ENCODE data around the gene ANKRD44. TPM values are rescaled to one million over a fixed set of nuclear protein-coding genes. Genes with fewer than 3 reads are reported as not detected.
A peak's percentile ranks its signal among the peaks of the same experiment; 100 is the strongest.

ANKRD44 gene
- polyA plus RNA-seq, 2 of the 4 experiments (the other 2 are of a cell fraction), result 0.97 to 5.9 TPM

DNA sequence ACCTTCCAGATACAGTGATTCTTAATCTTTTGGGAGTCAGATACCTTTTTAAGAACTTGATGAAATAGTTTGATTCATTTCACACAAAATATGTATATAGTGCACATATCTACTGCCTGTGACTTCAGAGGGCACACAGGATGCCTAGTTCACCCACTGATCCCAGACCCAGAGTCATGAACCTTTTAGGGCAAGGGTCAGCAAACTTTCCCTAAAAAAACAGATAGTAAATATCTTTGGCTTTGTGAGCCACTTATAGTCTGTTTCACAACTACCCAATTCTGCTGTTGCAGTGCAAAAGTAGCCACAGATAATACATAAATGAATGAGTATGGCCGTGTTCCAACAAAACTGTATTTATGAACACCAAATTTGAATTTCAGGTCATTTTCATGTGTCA, 124.9 kb downstream of the ANKRD44 start:
- POLR2A ChIA-PET, result no interaction called here
- TF ChIP-seq, protein P1, sequence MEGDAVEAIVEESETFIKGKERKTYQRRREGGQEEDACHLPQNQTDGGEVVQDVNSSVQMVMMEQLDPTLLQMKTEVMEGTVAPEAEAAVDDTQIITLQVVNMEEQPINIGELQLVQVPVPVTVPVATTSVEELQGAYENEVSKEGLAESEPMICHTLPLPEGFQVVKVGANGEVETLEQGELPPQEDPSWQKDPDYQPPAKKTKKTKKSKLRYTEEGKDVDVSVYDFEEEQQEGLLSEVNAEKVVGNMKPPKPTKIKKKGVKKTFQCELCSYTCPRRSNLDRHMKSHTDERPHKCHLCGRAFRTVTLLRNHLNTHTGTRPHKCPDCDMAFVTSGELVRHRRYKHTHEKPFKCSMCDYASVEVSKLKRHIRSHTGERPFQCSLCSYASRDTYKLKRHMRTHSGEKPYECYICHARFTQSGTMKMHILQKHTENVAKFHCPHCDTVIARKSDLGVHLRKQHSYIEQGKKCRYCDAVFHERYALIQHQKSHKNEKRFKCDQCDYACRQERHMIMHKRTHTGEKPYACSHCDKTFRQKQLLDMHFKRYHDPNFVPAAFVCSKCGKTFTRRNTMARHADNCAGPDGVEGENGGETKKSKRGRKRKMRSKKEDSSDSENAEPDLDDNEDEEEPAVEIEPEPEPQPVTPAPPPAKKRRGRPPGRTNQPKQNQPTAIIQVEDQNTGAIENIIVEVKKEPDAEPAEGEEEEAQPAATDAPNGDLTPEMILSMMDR (IDR thresholded peaks at IDR 0.05), result no peak
- H3K4me1 ChIP-seq, result no peaks in the 10 kb centered on the region
- H3K9me3 ChIP-seq, result no peaks in the 10 kb centered on the region
- no peak for FAIRE-seq
- DNase-seq (ENCODE audit: low read depth in 1 of 2, low spot score in 1 of 2), result no peak
- no peak overlapping the region for H3K4me2 ChIP-seq
- CTCF ChIA-PET, result no interaction called here
- 94% methylated on average over 1 of the region's 1 CpG for WGBS (ENCODE audit: missing lambda C conversion rate)
- no peak for ATAC-seq
- no peak overlapping the region for H3K27ac ChIP-seq
- H3K4me3 ChIP-seq, result no peak overlapping the region

DNA sequence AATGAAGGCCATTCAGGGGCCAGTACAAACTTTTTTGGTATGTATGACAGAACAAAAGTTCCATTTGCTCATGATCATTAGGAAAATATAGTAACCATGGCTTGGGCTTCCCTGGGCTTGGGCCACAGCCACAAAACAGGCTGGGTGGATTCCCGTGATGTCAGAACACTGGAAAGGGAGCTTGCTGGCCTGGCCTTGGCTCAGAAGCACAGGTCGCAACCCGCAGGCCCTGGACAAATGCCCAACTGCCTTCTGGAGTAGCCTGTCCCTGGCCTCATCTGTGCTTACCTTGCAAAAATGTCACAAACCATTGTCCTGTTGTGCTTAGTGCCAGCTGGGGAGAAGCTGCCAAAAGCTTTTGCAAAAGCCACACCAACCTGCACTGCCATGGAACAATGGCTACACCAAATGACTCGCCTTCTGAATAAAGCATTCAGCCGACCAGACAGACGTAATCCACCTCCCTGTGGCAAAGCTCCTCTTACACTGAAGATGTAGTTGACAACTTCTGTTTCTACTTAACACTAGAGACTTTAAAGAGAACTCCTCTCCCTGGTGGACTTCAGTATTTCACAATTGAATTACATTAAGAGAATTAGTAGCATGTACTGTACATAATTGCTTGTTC, 125.5 kb downstream of the ANKRD44 start:
- H3K4me1 ChIP-seq, result no peaks in the 10 kb centered on the region
- H3K27ac ChIP-seq, result no peak overlapping the region
- WGBS (ENCODE audit: missing lambda C conversion rate), result 92% methylated on average over 5 of the region's 6 CpGs
- FAIRE-seq (no peak), DNase-seq (ENCODE audit: low read depth in 1 of 2, low spot score in 1 of 2) (no peak), ATAC-seq (no peak)
- POLR2A ChIA-PET, result no interaction called here
- H3K4me3 ChIP-seq, result no peak overlapping the region
- no peaks in the 10 kb centered on the region for H3K9me3 ChIP-seq
- TF ChIP-seq ZSCAN20 (CRISPR knock-in tag; IDR thresholded peaks at IDR 0.05) (no peak), MAFK (IDR thresholded peaks at IDR 0.05; ENCODE audit: partially characterized antibody) (peak; percentile 13)
- TF ChIP-seq, protein P2, sequence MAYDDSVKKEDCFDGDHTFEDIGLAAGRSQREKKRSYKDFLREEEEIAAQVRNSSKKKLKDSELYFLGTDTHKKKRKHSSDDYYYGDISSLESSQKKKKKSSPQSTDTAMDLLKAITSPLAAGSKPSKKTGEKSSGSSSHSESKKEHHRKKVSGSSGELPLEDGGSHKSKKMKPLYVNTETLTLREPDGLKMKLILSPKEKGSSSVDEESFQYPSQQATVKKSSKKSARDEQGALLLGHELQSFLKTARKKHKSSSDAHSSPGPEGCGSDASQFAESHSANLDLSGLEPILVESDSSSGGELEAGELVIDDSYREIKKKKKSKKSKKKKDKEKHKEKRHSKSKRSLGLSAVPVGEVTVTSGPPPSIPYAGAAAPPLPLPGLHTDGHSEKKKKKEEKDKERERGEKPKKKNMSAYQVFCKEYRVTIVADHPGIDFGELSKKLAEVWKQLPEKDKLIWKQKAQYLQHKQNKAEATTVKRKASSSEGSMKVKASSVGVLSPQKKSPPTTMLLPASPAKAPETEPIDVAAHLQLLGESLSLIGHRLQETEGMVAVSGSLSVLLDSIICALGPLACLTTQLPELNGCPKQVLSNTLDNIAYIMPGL (CRISPR knock-in tag; IDR thresholded peaks at IDR 0.05; ENCODE audit: borderline replicate concordance), result no peak
- TF ChIP-seq, protein P3, sequence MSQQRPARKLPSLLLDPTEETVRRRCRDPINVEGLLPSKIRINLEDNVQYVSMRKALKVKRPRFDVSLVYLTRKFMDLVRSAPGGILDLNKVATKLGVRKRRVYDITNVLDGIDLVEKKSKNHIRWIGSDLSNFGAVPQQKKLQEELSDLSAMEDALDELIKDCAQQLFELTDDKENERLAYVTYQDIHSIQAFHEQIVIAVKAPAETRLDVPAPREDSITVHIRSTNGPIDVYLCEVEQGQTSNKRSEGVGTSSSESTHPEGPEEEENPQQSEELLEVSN (IDR thresholded peaks at IDR 0.05; ENCODE audit: borderline replicate concordance, low read depth), result no peak
- no peak overlapping the region for H3K4me2 ChIP-seq
- CTCF ChIA-PET, result no interaction called here

DNA sequence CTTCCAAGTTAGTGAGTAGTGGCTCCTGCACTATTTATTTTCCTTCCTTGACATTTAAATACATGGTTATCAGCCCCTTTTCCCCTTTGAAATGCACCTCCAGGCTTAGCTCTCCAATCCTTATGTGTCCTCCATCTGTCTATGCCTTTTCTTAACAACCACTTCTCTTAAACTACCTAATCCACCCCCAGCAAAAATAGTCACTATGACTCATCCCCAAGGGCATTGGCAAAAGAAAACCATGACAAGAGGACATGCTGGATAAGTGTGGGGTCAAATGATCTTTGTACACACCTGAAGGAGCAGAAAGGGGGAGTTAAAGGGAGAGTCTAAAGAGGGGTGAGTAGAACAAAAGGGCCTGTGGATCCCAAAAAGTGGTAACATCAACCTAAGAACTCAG, 127.2 kb downstream of the ANKRD44 start:
- no peak overlapping the region for H3K27ac ChIP-seq
- no peak overlapping the region for H3K4me2 ChIP-seq
- ATAC-seq (no peak), FAIRE-seq (no peak), DNase-seq (ENCODE audit: low read depth in 1 of 2, low spot score in 1 of 2) (no peak)
- POLR2A ChIA-PET, result no interaction called here
- H3K9me3 ChIP-seq, result no peaks in the 10 kb centered on the region
- H3K4me1 ChIP-seq, result 0 out of 3 replicates have a peak, but pooled peaks cover 4% of the 10 kb centered on the region
- TF ChIP-seq FOSL2 (IDR thresholded peaks at IDR 0.05) (no peak), FOSL2 (CRISPR knock-in tag; IDR thresholded peaks at IDR 0.05) (peak; percentile 39; the same call in 1 of the 2 replicates), HOXA7 (CRISPR knock-in tag; IDR thresholded peaks at IDR 0.05) (no peak), EP300 (IDR thresholded peaks at IDR 0.05) (no peak), MAZ (IDR thresholded peaks at IDR 0.05; ENCODE audit: borderline replicate concordance, low read depth, low read length) (no peak), POLR2A (IDR thresholded peaks at IDR 0.05; ENCODE audit: low read length) (no peak), MAFK (IDR thresholded peaks at IDR 0.05; ENCODE audit: partially characterized antibody) (no peak)
- H3K4me3 ChIP-seq, result no peak overlapping the region
- CTCF ChIA-PET, result no interaction called here

DNA sequence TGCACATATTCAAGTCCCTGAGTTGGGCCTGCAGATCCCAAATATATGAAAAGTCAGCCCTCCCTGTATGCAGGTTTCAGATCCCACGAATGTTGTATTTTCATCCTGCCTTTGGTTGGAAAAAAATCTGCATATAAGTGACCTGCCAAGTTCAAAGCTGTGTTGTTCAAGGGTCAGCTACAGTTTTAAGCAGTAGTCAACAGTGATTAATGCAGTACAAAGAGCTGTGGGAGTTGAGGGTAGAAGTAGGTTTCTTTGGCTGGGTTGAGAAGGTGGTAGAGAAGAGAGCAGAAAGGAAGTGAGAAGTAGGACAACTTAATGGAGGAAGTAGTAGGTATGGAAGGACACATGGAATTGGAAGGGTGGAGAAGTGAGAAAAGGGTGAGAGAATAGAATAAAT, 127.9 kb downstream of the ANKRD44 start:
- CTCF ChIA-PET, result interaction anchor here (0.9 to 2.9 kb wide), 3 partner anchors 14 to 129 kb away, joined by 3 to 16 read pairs (median 6); no protein-coding TSS in a partner anchor
- no peak for FAIRE-seq
- no peak overlapping the region for H3K27ac ChIP-seq
- no peak for TF ChIP-seq EHF (CRISPR knock-in tag; IDR thresholded peaks at IDR 0.05)
- no peak for TF ChIP-seq RCOR1 (IDR thresholded peaks at IDR 0.05; ENCODE audit: low read depth, low read length)
- TF ChIP-seq FOXS1 (CRISPR knock-in tag; IDR thresholded peaks at IDR 0.05), result no peak
- TF ChIP-seq, protein P4, sequence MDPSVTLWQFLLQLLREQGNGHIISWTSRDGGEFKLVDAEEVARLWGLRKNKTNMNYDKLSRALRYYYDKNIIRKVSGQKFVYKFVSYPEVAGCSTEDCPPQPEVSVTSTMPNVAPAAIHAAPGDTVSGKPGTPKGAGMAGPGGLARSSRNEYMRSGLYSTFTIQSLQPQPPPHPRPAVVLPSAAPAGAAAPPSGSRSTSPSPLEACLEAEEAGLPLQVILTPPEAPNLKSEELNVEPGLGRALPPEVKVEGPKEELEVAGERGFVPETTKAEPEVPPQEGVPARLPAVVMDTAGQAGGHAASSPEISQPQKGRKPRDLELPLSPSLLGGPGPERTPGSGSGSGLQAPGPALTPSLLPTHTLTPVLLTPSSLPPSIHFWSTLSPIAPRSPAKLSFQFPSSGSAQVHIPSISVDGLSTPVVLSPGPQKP (IDR thresholded peaks at IDR 0.05; ENCODE audit: low read depth, low read length), result no peak
- no peak for TF ChIP-seq HDAC2 (IDR thresholded peaks at IDR 0.05)
- no peak for TF ChIP-seq JUN (IDR thresholded peaks at IDR 0.05)
- TF ChIP-seq ZFP36 (IDR thresholded peaks at IDR 0.05; ENCODE audit: borderline replicate concordance, partially characterized antibody), result no peak
- TF ChIP-seq, protein P5, sequence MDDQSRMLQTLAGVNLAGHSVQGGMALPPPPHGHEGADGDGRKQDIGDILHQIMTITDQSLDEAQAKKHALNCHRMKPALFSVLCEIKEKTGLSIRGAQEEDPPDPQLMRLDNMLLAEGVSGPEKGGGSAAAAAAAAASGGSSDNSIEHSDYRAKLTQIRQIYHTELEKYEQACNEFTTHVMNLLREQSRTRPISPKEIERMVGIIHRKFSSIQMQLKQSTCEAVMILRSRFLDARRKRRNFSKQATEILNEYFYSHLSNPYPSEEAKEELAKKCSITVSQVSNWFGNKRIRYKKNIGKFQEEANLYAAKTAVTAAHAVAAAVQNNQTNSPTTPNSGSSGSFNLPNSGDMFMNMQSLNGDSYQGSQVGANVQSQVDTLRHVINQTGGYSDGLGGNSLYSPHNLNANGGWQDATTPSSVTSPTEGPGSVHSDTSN (IDR thresholded peaks at IDR 0.05), result no peak
- TF ChIP-seq FOSB (CRISPR knock-in tag; IDR thresholded peaks at IDR 0.05), result no peak
- TF ChIP-seq, protein P6, sequence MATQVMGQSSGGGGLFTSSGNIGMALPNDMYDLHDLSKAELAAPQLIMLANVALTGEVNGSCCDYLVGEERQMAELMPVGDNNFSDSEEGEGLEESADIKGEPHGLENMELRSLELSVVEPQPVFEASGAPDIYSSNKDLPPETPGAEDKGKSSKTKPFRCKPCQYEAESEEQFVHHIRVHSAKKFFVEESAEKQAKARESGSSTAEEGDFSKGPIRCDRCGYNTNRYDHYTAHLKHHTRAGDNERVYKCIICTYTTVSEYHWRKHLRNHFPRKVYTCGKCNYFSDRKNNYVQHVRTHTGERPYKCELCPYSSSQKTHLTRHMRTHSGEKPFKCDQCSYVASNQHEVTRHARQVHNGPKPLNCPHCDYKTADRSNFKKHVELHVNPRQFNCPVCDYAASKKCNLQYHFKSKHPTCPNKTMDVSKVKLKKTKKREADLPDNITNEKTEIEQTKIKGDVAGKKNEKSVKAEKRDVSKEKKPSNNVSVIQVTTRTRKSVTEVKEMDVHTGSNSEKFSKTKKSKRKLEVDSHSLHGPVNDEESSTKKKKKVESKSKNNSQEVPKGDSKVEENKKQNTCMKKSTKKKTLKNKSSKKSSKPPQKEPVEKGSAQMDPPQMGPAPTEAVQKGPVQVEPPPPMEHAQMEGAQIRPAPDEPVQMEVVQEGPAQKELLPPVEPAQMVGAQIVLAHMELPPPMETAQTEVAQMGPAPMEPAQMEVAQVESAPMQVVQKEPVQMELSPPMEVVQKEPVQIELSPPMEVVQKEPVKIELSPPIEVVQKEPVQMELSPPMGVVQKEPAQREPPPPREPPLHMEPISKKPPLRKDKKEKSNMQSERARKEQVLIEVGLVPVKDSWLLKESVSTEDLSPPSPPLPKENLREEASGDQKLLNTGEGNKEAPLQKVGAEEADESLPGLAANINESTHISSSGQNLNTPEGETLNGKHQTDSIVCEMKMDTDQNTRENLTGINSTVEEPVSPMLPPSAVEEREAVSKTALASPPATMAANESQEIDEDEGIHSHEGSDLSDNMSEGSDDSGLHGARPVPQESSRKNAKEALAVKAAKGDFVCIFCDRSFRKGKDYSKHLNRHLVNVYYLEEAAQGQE (IDR thresholded peaks at IDR 0.05), result no peak

More for the DNA sequence above, 127.9 kb downstream of the ANKRD44 start:
- H3K4me1 ChIP-seq, result 0 out of 3 replicates have a peak, but pooled peaks cover 4% of the 10 kb centered on the region
- no peak overlapping the region for H3K4me3 ChIP-seq
- POLR2A ChIA-PET, result no interaction called here
- 69% methylated on average over 1 of the region's 1 CpG for WGBS (ENCODE audit: missing lambda C conversion rate)
- no peak overlapping the region for H3K4me2 ChIP-seq
- no peak for ATAC-seq
- no peak for DNase-seq (ENCODE audit: low read depth in 1 of 2, low spot score in 1 of 2)
- no peaks in the 10 kb centered on the region for H3K9me3 ChIP-seq

Data from A549 (cell line).